ENCODE data around the gene PHLDB3. TPM values are rescaled to one million over a fixed set of nuclear protein-coding genes. Genes with fewer than 3 reads are reported as not detected.

The PHLDB3 gene
- total RNA-seq, 1 donor from 2014 or later = 6.7 TPM

GRCh38 chr19:43474986-43475705, 29.4 kb downstream of the PHLDB3 start:
- peak overlapping the region; percentile 92 for H3K27ac Mint-ChIP-seq (ENCODE audit: unreplicated experiment)
- peaks cover 13% of the 10 kb centered on the region for H3K4me1 Mint-ChIP-seq (ENCODE audit: unreplicated experiment)
- peak overlapping the region; percentile 81 for H3K4me3 Mint-ChIP-seq (ENCODE audit: unreplicated experiment)

GRCh38 chr19:43474487-43474886, 30.1 kb downstream of the PHLDB3 start:
- Mint-ChIP-seq H3K9me3 (ENCODE audit: unreplicated experiment) (no peaks in the 10 kb centered on the region), H3K27me3 (ENCODE audit: unreplicated experiment) (no peaks in the 10 kb centered on the region), H3K4me1 (ENCODE audit: unreplicated experiment) (peaks cover 13% of the 10 kb centered on the region), H3K36me3 (ENCODE audit: unreplicated experiment) (no peaks in the 10 kb centered on the region), H3K4me3 (ENCODE audit: unreplicated experiment) (no peak overlapping the region), H3K27ac (ENCODE audit: unreplicated experiment) (peak overlapping the region; percentile 92)
- TF ChIP-seq CTCF (IDR thresholded peaks at IDR 0.05) = no peak
- no peak for DNase-seq (ENCODE audit: extremely low spot score, unreplicated experiment)

More at GRCh38 chr19:43474986-43475705, 29.4 kb downstream of the PHLDB3 start:
- H3K36me3 Mint-ChIP-seq (ENCODE audit: unreplicated experiment) = no peaks in the 10 kb centered on the region
- no peaks in the 10 kb centered on the region for H3K27me3 Mint-ChIP-seq (ENCODE audit: unreplicated experiment)
- no peaks in the 10 kb centered on the region for H3K9me3 Mint-ChIP-seq (ENCODE audit: unreplicated experiment)
- DNase-seq (ENCODE audit: extremely low spot score, unreplicated experiment) = peak; percentile 96
- no peak for TF ChIP-seq CTCF (IDR thresholded peaks at IDR 0.05)

- no peak for DNase-seq (ENCODE audit: extremely low spot score, unreplicated experiment)
- Mint-ChIP-seq H3K4me1 (ENCODE audit: unreplicated experiment) (peaks cover 12% of the 10 kb centered on the region), H3K4me3 (ENCODE audit: unreplicated experiment) (no peak overlapping the region), H3K9me3 (ENCODE audit: unreplicated experiment) (no peaks in the 10 kb centered on the region), H3K27me3 (ENCODE audit: unreplicated experiment) (peaks cover 1% of the 10 kb centered on the region), H3K27ac (ENCODE audit: unreplicated experiment) (no peak overlapping the region), H3K36me3 (ENCODE audit: unreplicated experiment) (no peaks in the 10 kb centered on the region)
- no peak for TF ChIP-seq CTCF (IDR thresholded peaks at IDR 0.05)
Observed at GRCh38 chr19:43471091-43471490, 33.5 kb downstream of the PHLDB3 start.

GRCh38 chr19:43470288-43470687, 34.3 kb downstream of the PHLDB3 start:
- no peak for DNase-seq (ENCODE audit: extremely low spot score, unreplicated experiment)
- no peak for TF ChIP-seq CTCF (IDR thresholded peaks at IDR 0.05)
- H3K27me3 Mint-ChIP-seq (ENCODE audit: unreplicated experiment) = peaks cover 8% of the 10 kb centered on the region
- no peaks in the 10 kb centered on the region for H3K9me3 Mint-ChIP-seq (ENCODE audit: unreplicated experiment)
- no peak overlapping the region for H3K27ac Mint-ChIP-seq (ENCODE audit: unreplicated experiment)
- H3K4me1 Mint-ChIP-seq (ENCODE audit: unreplicated experiment) = peaks cover 7% of the 10 kb centered on the region
- no peak overlapping the region for H3K4me3 Mint-ChIP-seq (ENCODE audit: unreplicated experiment)
- H3K36me3 Mint-ChIP-seq (ENCODE audit: unreplicated experiment) = no peaks in the 10 kb centered on the region

GRCh38 chr19:43469160-43469480, 35.4 kb downstream of the PHLDB3 start:
- Mint-ChIP-seq H3K27me3 (ENCODE audit: unreplicated experiment) (peaks cover 8% of the 10 kb centered on the region), H3K27ac (ENCODE audit: unreplicated experiment) (no peak overlapping the region), H3K9me3 (ENCODE audit: unreplicated experiment) (no peaks in the 10 kb centered on the region), H3K4me3 (ENCODE audit: unreplicated experiment) (no peak overlapping the region), H3K36me3 (ENCODE audit: unreplicated experiment) (no peaks in the 10 kb centered on the region), H3K4me1 (ENCODE audit: unreplicated experiment) (peaks cover 7% of the 10 kb centered on the region)
- TF ChIP-seq CTCF (IDR thresholded peaks at IDR 0.05) = no peak
- DNase-seq (ENCODE audit: extremely low spot score, unreplicated experiment) = no peak

Measured in osteocyte (in vitro differentiated cells).